HG02642 (cell line): Measurements from ENCODE around the gene CASP12.

Source experiments
- ATAC-seq: cut with Tn5 transposase; IDR thresholded peaks from one replicate; pipeline ENCODE4 v1.9.1; 2021; ENCODE audit warnings: mild to moderate bottlenecking; ENCODE audit not compliant: unreplicated experiment, poor library complexity

The CASP12 gene

GRCh38 chr11:104892723-104893511 is 5.3 kb downstream of the CASP12 start:
- ATAC-seq = no peak

GRCh38 chr11:104891135-104891534 is 7.1 kb downstream of the CASP12 start:
- no peak for ATAC-seq

- no peak for ATAC-seq
Observed at GRCh38 chr11:104883342-104883741, 14.9 kb downstream of the CASP12 start.

- ATAC-seq = peak; percentile 77
Observed at GRCh38 chr11:104881117-104881794, 17.0 kb downstream of the CASP12 start.

GRCh38 chr11:104879514-104880190 is 18.6 kb downstream of the CASP12 start:
- ATAC-seq = no peak

- ATAC-seq = peak; percentile 61
Observed at GRCh38 chr11:104876861-104877431, 21.3 kb downstream of the CASP12 start.

GRCh38 chr11:104876324-104876723 is 21.9 kb downstream of the CASP12 start:
- ATAC-seq = no peak

GRCh38 chr11:104873252-104873651 is 25.0 kb downstream of the CASP12 start:
- no peak for ATAC-seq

- ATAC-seq = no peak
Observed at GRCh38 chr11:104872393-104872792, 25.9 kb downstream of the CASP12 start.

GRCh38 chr11:104870910-104871309 is 27.4 kb downstream of the CASP12 start:
- ATAC-seq = no peak

- no peak for ATAC-seq
Observed at GRCh38 chr11:104866815-104867214, 31.4 kb downstream of the CASP12 start.

GRCh38 chr11:104858882-104859775 is 39.1 kb downstream of the CASP12 start:
- no peak for ATAC-seq

GRCh38 chr11:104856607-104857006 is 41.7 kb downstream of the CASP12 start:
- ATAC-seq = no peak

GRCh38 chr11:104855965-104856364 is 42.3 kb downstream of the CASP12 start:
- ATAC-seq = no peak

- ATAC-seq = no peak
Observed at GRCh38 chr11:104853276-104853675, 45.0 kb downstream of the CASP12 start.

GRCh38 chr11:104852811-104853210 is 45.4 kb downstream of the CASP12 start:
- ATAC-seq = no peak

- ATAC-seq = no peak
Observed at GRCh38 chr11:104846216-104846615, 52.0 kb downstream of the CASP12 start.

GRCh38 chr11:104844451-104844850 is 53.8 kb downstream of the CASP12 start:
- ATAC-seq = no peak

GRCh38 chr11:104843150-104843836 is 55.0 kb downstream of the CASP12 start:
- no peak for ATAC-seq
